Activated CD4-positive, alpha-beta T cell treated with anti-CD3 and anti-CD28 coated beads, Interleukin-2, Interleukin-4, amounts not matched to agents 100 ng/mL and 50 ng/mL, durations not matched to agents 16 hours and 8 hours (primary cell): Measurements from ENCODE around the gene NACAD.
"Not testable (repeated sequence)": the region's sequence is repeated elsewhere in the genome, so short reads cannot be mapped to it uniquely, and the experiment has no call there.

Source experiments
- DNase-seq: peaks from one replicate; pipeline ENCODE4 v3.0.0-alpha.2; 2020; ENCODE audit warnings: low spot score

The NACAD gene

GRCh38 chr7:45054442-45054841 is 34.3 kb downstream of the NACAD start:
- no peak for DNase-seq

- no peak for DNase-seq
These were observed 34.8 kb downstream of the NACAD start for GRCh38 chr7:45053941-45054340.

GRCh38 chr7:45053401-45053800 is 35.4 kb downstream of the NACAD start:
- DNase-seq = no peak

GRCh38 chr7:45052011-45052410 is 36.8 kb downstream of the NACAD start:
- DNase-seq = no peak

- DNase-seq = no peak
These were observed 38.6 kb downstream of the NACAD start for GRCh38 chr7:45050198-45050597.

GRCh38 chr7:45048748-45049147 is 40.0 kb downstream of the NACAD start:
- DNase-seq = no peak

GRCh38 chr7:45044338-45044737 is 44.4 kb downstream of the NACAD start:
- DNase-seq = no peak

- no peak for DNase-seq
These were observed 49.7 kb downstream of the NACAD start for GRCh38 chr7:45039106-45039505.

- no peak for DNase-seq
These were observed 50.9 kb downstream of the NACAD start for GRCh38 chr7:45037876-45038275.

- peak; percentile 55 for DNase-seq
These were observed 52.0 kb downstream of the NACAD start for GRCh38 chr7:45036796-45037195.

GRCh38 chr7:45036317-45036716 is 52.5 kb downstream of the NACAD start:
- no peak for DNase-seq

GRCh38 chr7:45035893-45036292 is 52.9 kb downstream of the NACAD start:
- no peak for DNase-seq

GRCh38 chr7:45035371-45035770 is 53.4 kb downstream of the NACAD start:
- DNase-seq = no peak

GRCh38 chr7:45034710-45035109 is 54.1 kb downstream of the NACAD start:
- not testable (repeated sequence) for DNase-seq

GRCh38 chr7:45033931-45034290 is 54.9 kb downstream of the NACAD start:
- no peak for DNase-seq

- DNase-seq = peak; percentile 27
These were observed 55.4 kb downstream of the NACAD start for GRCh38 chr7:45033261-45033930.

GRCh38 chr7:45032421-45032820 is 56.3 kb downstream of the NACAD start:
- no peak for DNase-seq

- no peak for DNase-seq
These were observed 56.9 kb downstream of the NACAD start for GRCh38 chr7:45031829-45032228.
